Measurements from ENCODE around the gene CLDN9.

The CLDN9 gene

GRCh38 chr16:3058139-3059030, 45.7 kb downstream of the CLDN9 start:
- DNase-seq, result no peak

- DNase-seq, result no peak
Measured at GRCh38 chr16:3059041-3059722, 46.5 kb downstream of the CLDN9 start.

DNA sequence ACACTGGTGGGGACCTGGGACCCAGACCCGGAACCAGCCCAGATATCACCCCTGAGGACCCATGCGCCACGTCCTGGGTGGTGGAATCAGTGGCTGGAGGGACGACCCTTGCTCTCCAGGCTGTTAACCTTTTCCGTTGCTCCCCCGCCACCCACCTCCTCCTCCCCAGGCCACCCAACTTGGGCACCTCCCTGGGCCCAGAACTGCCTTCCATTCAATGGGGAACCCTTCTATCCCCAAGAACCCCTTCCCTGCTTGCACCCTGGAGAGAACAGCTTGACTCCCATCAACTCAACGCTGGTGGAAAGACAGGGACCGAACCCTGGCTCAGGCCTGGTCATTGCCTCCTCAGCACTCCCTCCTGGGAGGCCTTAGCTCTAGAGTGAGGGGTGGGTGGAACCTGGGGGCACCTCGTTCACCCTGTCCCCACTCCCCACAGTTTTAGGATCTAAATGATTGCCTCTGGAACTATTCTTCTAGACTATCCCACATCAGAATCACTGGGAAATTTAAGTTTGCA, 47.1 kb downstream of the CLDN9 start:
- no peak for DNase-seq

DNA sequence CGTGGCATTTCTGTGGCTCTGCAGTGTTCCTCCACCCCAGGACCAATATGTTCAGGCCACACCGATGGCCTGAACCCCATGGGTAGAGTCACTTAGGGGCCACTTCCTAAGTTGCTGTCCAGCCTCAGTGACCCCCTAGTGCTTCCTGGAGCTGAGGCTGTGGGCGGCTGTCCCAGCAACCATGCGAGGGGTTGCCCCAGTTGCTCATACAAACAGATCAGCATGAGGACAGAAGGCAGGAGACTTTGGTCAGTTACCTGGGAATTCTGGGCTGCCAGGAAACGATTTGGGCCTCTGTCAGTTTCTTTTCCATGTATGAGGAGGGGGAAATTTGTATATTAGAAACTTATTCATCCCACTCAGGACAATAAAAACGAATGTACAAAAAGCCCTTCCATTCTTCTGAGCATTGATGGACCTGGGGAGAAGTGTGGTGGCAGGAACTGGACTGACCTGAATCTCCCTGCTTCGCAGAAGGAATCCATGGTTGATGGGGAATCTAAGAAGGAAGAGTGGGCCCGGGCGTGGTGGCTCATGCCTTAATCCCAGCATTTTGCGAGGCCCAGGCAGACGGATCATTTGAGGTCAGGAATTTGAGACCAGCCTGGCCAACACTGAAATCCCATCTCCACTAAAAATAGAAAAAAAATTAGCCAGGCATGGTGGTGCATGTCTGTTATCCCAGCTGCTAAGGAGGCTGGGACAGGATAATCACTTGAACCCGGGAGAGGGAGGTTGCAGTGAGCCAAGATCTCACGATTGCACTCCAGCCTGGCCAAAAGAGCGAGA, 47.8 kb downstream of the CLDN9 start:
- DNase-seq, result no peak

GRCh38 chr16:3062553-3062952, 49.8 kb downstream of the CLDN9 start:
- no peak for DNase-seq

- DNase-seq, result no peak
Measured at GRCh38 chr16:3063625-3064386, 51.1 kb downstream of the CLDN9 start.
